ENCODE data around the gene ATP8B1.

DNA sequence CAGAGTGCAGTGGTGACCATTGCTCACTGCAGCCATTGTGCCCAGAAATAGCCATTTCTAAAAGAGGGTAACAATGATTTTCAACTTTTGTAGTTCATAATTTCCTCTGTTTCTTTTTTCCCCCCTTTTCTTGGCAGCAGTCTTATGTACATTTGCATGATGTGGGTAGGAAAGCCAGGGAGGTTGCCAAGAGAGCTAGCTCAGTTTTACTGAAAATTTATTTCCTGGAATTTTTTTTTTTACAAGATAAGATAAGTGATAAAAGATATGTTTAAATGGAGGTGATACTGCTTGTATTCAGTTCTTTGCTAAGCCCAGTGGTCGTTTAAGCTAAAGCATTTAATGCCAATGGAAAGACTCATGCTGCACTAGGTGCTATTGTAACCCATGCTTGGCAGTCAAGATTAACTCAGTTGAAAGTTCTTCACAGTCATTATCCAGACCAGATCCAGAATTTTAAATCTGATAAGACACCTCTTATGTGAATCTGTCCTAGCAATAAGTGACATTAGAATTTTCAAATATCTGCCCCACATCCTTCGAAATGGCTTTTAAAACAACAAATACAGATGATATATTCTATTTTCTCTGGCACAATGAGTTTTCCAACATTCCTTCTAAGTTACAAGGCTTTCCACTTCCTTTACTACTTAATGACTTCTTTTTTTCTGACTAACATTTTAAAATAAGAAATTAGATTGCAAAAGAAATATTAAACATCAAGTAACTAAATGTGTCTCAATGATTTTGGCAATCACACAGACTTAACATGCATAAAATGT lies 4.4 kb upstream of the ATP8B1 start:
- no peak for TF ChIP-seq POLR2A (IDR thresholded peaks at IDR 0.05)
- TF ChIP-seq CTCF (IDR thresholded peaks at IDR 0.05), result no peak
